Stimulated activated CD8-positive, alpha-beta memory T cell treated with anti-CD3 and anti-CD28 coated beads, Interleukin-7, amount 100 ng/mL, for 1 hour (primary cell): ENCODE measurements around the gene TMEM107.
"Not testable (repeated sequence)": the region's sequence is repeated elsewhere in the genome, so short reads cannot be mapped to it uniquely, and the experiment has no call there.

Source experiments
- DNase-seq, 2 donors: peaks; one replicate each; pipeline ENCODE4 v3.0.0-alpha.2; 2020; ENCODE audit warnings: low read depth in 2 of 2

The TMEM107 gene

DNA sequence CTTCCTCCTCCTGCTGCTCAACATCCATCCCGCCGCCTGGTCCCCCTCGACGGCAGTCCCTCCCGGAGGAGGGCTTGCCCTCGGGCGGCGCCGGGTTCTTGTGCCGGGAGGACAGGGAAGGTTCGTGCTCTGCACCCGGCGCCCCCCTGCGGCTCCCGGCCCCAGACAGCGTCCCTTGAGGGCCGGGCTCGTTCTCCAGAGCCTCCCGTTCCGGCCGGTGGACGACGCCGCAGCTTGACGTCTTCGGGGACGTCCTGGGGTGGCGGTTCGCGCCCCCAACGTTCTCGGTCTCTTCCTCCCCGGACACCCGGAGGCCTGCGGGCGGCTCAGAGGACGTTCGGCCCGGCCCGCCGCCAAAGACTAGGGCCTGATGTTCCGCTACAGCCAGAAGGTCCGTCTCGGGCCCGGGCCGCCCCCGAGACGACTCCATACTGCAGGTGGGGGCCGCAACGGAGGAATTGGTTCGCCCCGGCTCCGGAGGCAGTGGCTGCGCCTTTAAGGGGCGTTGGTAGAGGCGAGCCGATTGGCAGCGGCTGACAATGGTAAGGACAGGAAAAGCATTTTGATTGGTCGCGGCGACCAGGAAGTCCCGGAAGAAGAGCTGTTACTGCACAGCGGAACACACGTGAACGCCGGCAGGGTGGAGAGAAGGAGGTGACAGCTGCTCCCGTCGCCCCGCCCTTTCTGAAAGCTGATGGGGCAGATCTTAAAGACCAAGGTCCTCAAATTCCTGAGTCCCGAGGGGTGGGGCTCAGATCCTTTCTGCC, 13.7 kb upstream of the TMEM107 start, which contains the start of gene BORCS6:
TSS of gene BORCS6 (minus strand) at position 470 of the 767 bp plus-strand sequence. CDS start at position 430, 40 bp downstream.
- DNase-seq, result peak; percentile 85 to 90

GRCh38 chr17:8189041-8189710, 13.0 kb upstream of the TMEM107 start:
- no peak for DNase-seq

DNA sequence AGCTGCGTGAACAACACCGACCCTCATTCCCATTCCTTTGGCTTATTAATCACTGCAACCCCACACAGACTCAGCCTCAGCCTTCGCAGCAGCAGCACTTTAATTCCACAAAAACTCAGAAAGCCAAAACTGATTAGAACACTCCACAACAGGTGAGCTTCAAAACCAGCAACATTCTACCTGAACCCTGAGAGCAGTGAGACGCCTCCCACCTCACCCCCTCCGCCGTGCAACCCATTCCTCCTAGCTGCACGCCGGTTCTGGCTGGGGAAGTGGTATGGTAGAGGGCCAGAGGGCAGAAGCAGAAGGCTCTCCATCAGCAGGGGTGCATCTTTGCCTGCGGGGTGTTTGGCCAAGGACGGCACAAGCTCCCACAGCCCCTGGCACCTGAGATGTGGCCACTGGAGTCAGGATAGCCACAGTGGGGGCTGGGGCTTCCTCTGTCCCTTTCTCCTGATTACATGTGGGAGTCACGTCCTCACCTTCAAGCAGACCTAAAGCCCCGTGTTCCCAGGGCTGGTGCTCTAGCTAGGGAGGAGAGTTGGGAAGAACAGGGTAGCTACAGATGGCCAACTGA, 12.2 kb upstream of the TMEM107 start:
- DNase-seq, result no peak

GRCh38 chr17:8187517-8188262, 11.5 kb upstream of the TMEM107 start:
- DNase-seq, result peak; percentile 79 to 86

GRCh38 chr17:8186787-8187516, 10.8 kb upstream of the TMEM107 start:
- peak; percentile 80 to 82 for DNase-seq

- DNase-seq, result no peak
These were observed 10.2 kb upstream of the TMEM107 start for GRCh38 chr17:8186446-8186786.

- peak; percentile 90 for DNase-seq
These were observed 9.6 kb upstream of the TMEM107 start for GRCh38 chr17:8185582-8186445.

GRCh38 chr17:8176998-8177731, 985 bp upstream of the TMEM107 start:
- no peak for DNase-seq

DNA sequence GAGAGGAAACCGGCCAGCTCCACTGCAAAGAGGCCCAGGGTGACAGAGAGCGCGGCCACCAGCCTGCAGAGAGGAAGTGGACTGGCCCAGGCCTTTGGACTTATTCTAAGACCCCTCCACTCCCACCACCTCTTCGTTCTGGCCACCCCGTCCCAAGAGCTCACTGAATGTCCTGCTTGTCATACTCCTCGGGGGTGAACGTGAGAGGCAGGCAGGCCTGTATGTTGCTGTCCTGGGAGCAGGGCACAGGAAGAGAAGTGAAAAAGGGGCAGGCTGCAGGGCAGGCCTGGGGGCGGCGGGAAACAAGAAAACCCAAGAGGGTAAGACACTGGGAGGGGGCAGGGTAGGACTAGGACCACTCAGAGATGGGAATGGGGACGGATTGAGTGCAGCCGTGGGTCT, 384 bp downstream of the TMEM107 start:
- no peak for DNase-seq

DNA sequence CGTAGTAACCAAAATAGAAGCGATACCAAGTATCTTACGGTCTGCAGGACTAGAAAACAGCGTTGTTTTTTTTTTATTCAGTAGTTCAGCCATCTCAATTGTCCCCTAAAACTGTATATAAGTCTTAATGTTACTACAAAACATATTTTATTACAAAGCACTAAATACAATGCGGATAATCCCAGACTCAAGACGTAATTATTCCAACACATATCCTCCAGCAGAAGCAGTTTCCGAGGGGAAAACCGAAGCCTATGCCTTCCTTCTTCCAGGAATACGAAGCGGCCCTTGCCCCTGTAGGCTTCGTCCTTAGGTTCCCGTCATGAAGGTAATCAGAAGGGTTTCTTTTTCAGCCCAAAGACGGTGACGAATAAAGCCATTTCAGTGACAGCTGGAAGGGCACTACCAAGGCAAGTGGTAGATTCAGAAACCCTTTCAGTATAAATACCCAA, 2.3 kb downstream of the TMEM107 start:
- no peak for DNase-seq

DNA sequence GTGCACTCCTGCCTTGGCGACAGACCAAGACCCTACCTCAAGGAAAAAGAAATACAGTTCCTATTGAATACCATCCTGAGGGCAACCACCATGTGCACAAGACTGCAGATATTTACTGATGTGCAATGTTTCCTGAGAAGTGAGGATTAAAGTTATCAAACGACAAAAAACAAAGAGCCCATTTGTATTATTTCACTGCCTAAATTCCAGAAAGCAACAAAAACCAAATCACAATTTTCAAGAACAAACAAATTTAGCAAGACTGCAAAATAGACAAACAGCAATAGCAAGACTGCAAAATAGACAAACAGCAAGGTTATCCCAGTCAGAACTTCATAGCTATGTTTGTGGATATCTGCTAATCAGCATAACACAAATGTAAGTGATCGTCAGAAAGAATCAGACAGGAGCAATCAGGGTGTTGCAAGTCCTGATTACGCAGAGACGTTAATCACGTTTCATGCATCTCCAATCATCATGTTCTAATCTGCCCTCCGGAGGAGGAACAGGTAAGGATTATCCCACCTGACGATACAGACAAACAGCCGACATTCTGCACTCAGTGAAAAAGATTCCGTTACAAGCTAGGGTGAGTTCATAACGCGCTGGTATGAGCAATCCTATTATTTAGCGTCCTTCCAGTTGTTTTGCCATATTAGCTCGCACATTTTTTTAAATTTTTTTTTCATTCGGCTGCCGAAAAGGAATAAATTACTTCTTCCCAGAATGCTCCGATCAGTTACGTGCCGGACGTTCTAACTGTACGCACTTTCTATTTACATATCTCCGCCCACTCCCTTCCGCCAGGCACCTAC, 2.9 kb downstream of the TMEM107 start:
- DNase-seq, result peak in 1 of 2 donors; percentile 48

- not testable (repeated sequence) for DNase-seq
These were observed 6.0 kb downstream of the TMEM107 start for GRCh38 chr17:8170186-8170585.

DNA sequence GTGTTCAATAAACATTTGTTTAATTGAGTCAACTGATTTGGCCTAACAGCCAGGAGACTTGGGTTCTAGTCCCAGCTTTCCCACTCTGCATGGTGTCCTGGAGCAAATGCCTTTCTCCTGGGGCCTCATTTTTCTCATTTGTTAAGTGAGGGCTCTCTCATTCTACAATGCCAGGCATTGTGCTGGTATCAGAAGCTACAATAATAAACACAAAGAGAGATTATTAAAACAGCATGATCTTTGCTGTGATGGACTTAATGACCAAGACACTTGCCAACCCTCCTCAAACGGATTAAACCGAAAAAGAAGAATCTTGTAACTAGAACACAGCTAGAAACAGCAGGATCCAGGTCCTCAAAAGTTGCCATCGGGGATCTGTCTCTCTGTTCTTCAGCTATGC, 8.7 kb downstream of the TMEM107 start:
- no peak for DNase-seq

GRCh38 chr17:8166731-8167130, 9.4 kb downstream of the TMEM107 start:
- DNase-seq, result no peak

- DNase-seq, result no peak
These were observed 11.4 kb downstream of the TMEM107 start for GRCh38 chr17:8164815-8165131.

GRCh38 chr17:8163978-8164814, 12.0 kb downstream of the TMEM107 start:
- DNase-seq, result peak in 1 of 2 donors; percentile 43

DNA sequence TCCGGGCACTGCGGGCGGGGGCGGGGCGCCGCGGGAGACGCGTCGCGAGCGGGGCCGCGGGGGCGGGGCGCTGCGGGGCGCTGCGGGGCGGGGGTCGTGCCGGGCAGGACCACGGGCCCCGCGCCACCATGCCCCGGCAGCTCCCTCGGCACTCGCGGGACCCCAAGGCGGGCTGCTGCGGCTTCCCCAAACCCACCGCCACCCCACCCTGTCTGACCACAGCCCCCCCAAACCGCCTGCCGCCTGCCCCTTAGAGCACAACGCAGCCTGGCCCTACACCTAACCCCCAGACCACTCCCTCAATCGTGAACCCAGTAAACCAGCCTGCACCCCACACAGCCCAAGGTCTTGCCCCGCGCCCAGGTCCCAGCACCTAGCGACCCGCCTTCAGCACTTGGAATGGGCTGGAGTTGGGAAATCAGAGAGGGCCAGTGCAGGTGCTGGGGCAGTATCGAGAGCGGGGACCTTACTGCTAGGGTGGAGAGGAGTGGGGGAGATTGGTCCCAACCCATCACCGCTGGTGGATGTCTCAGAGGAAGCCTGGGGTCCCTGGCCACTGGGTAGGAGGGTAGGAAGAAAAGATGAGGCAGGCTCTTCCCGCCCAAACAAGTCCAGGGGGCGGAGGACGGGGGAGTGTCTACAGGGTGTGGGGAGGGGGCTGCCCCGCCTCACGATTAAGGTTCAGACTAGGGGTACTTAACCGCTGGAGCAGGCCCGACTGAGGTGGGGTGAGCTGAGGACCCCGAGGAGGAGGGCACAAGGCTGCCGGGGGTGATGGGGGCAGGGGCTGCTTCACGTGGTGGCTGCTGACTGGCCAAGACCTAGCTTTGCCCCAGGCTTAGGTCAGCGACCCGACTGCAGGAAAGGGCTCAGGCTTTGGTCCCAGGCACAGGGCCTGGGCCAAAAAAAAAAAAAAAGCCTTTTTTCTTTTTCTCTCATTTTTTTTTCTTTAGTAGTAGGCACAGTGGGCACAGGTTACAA, 12.9 kb downstream of the TMEM107 start:
- no peak for DNase-seq
